Astrocyte of the hippocampus (primary cell): ENCODE data around the gene MUC5AC.
"Not testable (repeated sequence)": the region's sequence is repeated elsewhere in the genome, so short reads cannot be mapped to it uniquely, and the experiment has no call there.

Experiments used
- DNase-seq: peaks from one replicate; pipeline ENCODE4 v3.0.0; 2011; ENCODE audit warnings: low read depth, low spot score

MUC5AC gene

DNA sequence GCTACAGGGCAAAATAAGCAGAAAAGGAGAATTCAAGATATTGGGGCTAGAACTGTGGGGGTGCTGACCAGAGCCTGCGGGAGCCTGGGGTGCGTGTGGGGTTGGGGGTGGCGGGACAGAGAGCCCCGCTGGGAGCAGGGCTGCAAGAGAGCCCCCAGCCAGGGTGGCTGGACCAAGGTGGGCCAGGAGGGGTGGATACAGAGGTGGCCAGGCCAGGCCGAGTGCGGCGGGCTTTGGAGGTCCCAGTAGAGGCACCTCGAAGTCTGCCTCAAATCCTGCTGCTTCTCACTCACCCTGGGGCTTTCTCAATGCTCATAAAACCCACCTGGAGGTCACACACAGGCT, 48.2 kb downstream of the MUC5AC start:
- DNase-seq: no peak

DNA sequence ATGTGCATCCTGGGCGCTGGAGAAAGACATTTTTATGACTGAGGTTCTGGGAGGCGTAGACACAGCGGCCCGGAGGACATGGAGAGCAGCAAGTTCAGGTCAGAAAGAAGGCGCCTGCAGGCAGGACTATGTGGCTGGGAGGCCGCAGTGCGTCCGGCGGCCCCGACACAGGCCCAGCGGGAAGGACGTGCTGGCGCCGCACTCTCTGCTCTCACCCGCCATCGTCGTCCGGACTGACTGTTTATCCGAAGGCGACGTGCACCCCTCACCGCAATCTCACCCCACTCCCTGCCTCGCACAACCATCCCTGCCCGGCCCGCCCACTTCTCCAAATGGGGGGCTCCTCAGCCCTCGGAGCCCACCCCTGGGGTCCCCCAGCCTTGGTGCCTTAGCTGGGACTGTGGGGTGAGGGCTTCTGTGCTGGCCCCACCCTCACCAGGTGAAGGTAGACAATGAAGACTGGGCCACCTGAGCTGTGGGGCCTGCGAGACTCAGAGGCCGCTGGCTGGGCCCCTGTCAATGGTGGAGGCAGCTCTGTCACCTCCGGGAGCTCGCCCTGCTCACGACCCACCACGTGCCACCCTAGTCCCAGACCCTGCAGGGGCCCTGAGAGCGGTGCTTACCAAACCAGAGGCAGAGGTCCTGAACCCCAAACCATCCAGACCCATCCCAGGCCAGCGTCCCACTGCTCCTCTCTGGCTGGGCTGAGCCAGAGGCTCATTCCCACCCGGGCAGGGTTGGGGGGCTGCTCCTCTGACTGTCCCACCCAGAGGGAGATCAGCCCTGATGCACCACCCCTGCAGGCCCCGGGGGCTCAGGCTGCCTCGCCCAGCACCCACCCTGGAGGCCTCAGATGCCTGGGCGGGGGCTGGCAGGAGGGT, 48.9 kb downstream of the MUC5AC start:
- DNase-seq: no peak

DNA sequence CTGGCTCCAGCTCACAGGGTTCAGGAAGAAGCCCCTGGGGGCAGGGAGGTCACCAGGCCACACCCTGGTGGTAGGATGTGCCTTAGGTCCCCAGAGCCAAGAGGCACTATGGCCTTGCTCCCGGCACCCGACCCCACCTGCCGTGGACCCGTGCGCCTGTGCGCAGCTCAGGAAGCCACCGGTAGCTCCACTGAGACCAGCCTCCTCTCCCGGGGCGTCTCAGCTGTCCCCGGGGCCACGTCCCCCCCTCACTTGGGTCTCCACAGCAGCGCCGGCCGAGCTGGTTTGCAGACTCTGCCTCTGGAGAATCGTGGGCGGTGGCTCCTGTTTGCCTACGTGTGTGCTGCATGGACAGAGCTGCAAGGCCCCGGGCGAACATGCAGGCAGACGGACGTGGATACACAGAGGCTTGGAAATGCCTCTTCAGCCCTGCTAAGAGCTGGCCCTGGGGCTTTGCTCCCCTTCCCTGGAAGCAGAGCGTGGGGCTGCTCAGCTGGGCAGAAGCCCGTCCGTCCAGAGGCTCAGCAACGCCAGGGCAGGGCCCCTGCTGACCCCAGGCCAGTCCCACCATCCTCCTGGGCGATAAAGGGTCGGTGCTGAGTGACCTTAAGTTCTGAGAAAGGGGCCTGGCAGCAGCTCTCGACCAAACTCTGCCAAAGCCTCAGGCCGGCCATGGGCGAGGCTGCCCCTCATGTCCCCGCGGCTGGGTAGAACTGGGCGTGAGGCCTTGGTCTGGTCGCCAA, 49.8 kb downstream of the MUC5AC start:
- DNase-seq: no peak

DNA sequence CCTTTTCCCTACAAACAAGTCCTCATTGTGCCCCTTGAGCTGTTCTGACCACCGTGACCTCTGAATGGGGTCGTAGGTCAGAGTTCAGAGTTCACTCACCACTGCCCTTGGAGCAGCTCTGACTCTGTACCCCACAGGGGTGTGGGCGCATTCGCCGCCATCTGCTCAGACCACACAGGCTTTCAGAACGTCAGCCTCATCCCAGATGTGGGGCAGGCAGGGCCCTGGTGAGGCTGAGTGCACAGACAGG, 50.3 kb downstream of the MUC5AC start:
- DNase-seq: no peak

DNA sequence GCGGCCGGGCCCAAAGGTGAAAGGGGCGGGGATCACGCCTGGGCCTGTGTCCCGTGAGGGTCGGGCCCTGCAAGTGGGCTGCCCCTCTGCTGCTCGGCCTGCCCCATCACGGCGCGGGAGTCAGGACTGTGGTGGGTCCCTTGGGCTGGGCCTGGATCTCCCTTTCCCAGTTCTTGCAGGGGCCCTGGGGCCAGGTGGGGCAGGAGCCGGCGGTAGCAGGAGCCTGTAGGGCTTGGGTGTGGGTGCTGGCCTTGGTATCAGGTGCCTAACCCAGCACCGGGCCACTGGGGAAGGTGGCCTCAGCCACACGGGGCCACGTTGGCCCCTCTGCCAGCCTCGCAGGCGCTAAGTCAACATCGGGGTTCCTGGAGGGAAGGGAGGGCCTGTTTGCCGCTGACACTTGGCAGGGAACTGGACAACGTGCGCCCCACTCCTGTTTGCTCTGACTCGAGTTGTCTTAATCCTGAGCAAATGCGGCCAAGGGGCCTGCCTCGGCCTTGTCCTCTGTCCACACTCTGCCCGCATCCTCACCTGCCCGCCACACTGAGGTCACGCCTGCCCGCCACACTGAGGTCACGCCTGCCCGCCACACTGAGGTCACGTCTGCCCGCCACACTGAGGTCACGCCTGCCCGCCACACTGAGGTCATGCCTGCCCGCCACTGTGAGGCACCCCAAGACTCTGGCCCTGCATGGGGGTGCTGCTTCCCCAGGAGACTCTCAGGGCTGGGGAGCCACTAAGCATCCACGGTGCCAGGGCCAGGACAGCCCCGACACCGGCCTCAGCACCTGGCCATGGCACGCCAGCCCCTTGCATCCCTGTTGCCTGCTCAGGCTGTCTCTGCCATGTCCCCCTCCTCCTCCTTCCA, 50.9 kb downstream of the MUC5AC start:
- no peak for DNase-seq

DNA sequence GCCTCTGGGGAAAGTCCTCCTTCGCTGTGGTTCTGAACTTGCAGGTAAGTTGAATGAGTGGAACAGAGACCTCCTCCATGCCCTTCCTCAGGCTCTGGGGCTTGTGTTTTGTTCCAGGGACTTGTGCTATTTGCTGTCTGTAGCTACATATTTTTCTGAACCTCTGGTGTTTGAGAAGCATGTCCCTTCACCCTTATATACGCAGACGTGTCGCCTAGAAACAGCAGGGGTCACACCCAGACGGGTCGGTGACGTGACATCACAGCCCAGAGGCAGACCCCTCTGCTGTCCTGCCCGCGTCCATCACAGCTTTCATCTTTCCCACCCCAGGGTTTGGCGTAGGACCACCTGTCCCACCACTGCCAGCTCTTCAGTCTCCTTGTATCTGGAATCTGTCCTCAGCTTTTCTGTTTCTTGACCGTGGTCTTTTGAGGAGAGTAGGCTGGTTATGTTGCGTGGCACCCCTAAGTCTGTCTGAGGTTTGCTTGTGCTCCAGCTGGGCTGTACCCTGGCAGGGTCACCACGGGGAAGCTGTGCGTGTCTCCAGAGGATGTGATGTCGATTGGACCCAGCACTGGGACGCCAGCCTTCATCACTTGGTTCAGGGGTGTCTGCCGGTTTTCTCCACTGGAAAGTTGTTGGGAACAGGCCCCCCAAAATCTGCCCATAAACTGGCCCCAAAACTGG, 51.8 kb downstream of the MUC5AC start:
- DNase-seq: no peak

DNA sequence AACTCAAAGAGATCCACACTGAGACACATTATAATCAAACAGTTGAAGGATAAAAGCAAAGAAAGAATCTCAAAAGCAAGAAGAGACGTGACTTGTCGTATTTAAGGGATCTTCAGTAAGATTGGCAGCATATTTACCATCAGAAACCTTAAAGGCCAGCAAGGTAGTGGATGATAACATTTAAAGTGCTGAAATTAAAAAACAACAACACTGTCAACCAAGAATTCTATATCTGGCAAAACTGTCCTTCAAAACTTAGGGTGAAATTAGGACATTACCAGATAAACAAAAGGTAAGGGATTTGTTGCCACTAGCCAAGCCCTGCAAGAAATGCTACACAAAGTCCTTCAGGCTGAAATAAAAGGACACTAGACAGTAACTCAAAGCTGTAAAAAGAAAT, 54.1 kb downstream of the MUC5AC start:
- DNase-seq: no peak

DNA sequence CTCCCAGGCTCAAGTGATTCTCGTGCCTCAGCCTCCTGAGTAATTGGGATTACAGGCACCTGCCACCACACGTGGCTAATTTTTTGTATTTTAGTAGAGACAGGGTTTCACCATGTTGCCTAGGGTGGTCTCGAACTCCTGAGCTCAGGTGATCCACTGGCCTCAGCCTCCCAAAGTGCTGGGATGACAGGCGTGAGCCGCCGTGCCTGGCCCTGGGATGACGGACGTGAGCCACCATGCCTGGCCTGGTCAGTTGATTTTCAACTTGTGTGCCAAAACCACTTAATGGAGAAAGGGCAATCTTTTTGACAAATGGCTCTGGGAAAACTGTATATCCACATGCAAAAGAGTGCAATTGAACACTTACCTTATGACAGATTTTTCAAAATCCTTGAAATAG, 58.1 kb downstream of the MUC5AC start:
- DNase-seq: not testable (repeated sequence)

DNA sequence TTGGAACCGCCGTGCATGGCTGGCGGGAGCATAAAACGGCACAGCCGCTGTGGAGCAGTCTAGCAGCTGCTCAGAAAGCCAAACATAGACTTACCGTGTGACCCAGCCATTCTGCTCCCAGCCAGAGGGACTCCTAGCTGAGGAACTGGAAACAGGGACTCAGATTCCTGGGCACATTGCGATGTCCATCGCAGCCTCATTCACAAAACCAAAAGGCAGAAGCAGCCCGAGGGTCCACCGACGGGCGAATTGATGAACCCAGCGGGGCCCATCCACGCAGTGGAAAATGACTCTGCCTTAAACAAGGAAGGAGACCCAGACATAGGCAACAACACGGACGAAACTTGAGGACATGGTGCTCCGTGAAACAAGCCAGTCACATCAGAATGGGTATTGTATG, 59.4 kb downstream of the MUC5AC start:
- DNase-seq: no peak

DNA sequence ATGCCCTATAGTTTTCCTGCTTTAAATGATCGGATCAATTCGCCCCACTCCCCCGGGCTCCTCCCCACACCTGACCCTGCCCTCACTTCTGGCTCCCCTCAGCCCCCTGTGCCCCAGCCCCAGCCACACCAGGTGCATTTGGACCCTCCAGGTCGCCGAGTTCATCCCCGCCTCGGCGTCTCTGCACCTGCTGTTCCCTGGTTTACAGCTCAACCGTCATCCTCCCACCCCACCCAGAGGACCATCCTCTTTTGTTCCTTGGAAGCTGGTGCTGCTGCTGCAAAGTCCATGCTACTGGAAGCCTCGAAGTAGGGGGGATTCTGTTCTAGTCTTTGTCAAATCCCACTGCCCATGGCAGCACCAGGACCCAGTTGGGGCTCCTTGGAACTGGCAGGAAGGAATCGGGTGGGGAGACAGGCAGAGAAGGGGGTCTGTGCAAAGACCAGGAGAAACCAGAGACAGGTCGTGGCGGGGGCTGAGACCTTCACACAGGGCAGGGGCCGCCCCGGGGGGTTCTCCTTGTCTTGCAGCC, 60.6 kb downstream of the MUC5AC start:
- no peak for DNase-seq

DNA sequence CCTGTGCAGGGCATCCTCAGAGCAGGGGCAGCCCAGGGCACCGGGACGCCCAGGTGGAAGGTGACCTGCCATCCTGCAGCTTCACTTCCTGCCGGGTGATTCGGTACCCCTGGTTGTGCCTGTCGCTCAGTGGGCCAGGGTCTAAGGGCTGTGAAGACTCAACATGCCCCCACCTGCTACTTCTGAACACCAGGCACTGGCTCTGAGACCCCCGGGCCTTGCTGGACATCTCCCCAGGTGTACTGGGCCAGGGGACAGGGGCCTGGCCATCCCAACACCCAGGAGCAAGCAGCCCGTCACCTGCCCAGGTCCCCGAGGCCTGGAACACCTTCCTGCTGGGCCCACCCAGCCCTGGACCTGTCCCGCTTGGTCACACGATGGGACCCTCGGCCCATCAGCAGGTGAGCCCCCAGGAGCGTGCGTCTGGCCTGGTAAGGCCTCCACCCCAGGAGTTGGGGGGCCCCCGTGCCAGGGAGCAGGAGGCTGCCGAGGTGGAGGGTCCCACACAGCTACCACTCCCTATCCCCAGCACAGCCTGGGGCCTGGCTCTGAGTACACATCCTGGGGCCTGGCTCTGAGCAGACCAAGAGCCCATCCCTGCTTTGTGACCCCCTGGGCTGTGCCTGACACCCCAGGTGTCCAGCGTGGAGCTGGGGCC, 61.2 kb downstream of the MUC5AC start:
- no peak for DNase-seq

DNA sequence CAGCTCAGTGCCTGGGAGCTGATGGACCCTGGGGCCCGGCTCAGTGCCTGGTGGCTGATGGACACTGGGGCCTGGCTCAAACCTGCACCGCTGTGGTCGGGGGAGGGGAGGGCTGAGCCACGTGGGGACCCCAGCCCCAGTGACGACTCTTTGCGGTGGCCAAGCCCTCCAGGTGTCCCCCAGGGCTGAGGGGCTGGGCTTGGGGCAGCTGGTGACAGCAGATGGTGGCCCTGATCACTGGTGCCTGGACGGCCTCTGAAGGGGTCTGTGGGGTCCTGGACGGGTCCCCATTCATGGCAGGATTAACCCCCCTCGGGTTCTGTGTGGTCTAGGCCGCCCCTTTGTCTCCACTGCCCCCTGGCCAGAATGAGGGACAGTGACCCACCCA, 61.7 kb downstream of the MUC5AC start:
- no peak for DNase-seq

DNA sequence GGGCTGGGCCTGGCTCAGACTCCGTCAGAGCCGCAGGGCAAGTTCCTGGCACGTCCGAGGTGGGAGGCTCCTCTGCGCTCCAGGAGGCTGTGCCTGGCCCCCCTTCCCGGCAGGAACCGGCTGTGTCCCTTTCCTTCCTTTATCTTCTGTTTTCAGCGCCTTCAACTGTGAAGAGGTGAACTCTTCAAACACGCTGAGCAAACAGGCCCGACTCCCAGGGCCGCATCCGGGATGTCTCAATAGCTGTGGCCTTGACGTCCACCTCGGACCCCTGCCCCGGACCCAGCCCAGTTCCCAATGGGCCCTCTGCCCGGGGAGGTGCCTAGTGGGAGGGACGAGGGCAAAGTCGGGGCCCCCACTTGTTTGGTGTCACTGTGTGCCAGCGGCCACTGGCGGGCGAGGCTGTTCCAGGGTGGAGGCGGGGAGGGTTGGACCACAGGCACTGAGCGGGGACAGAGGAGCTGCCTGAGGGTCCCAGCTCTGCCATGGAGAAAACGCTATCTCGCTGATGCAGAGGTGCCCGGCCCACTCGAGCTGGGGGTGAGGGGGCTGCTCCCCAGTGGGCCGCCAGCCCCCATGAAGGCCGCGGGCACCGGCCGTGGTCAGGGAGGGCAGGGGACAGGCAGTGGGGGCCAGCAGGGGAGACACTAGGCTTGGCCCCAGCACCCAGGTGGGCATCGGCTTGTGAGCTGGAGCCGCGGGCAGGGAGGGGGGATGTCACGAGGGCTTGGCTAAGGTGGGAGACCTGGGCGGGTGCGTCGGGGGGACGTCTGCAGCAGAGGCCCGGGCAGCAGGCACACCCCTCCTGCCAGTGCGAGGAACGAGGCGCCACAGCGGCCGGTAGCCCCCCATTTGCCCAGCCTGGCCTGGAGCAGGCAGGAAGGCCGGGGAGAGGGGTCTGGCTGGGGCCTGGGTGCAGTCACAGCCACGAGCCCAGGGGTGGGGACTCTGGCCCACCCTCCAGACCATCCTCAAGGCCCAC, 62.4 kb downstream of the MUC5AC start:
- no peak for DNase-seq

DNA sequence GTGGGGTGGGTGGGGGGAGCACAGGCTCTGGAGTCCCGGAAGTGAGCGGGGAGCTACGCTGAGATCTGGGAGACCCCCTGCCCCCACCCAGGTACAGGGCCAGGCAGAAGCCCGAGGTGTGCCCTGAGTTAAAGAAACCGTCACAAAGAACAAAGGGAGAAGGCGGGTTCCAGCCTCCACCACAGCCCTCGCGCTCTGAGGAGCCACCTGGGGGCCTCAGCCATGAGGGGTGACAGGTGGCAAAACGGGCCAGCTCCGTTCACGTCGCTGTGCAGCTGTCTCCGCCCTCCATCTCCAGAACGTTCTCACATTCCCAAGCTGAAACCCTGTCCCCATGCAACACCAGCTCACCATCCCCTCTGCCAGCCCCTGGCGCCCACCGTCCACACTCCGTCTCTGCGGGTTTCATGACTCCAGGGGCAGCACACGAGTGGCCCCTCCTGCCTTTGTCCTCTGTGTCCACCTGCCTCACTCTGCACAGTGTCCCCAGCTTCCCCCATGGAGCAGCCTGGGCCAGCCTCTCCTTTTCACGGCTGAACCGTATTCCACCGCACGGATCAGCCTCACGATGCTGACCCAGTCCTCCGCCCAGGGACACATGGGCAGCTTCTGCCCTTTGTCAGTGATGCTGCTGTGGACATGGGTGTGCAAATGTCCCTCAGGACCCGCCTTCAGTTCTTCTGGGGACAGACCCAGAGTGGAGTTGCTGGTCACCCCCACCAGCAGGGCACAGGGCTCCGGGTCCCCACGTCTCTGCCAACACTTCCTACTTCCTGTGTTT, 63.4 kb downstream of the MUC5AC start:
- no peak for DNase-seq

DNA sequence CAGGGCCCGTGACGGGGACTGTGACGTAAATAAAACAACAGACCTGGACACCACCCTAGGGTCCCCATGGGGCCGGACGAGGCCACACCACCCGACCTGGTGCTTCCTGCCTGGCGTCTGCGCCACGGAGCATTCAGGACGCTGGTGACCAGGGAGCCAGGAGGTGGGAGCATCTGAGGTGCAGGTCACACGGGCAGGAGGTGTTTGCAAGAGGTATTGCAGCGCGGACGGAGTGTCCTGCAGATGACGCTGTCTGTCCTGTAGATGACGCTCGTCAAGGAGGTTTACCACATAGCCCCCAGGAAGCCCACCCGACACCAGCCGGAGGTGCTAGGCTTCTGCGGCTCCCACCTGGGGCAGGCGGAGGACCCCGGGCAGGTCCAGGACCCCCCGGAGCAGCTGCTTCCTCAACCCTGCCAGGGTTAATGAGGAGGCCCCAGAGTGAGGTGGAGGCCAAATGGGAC, 64.1 kb downstream of the MUC5AC start:
- DNase-seq: no peak

DNA sequence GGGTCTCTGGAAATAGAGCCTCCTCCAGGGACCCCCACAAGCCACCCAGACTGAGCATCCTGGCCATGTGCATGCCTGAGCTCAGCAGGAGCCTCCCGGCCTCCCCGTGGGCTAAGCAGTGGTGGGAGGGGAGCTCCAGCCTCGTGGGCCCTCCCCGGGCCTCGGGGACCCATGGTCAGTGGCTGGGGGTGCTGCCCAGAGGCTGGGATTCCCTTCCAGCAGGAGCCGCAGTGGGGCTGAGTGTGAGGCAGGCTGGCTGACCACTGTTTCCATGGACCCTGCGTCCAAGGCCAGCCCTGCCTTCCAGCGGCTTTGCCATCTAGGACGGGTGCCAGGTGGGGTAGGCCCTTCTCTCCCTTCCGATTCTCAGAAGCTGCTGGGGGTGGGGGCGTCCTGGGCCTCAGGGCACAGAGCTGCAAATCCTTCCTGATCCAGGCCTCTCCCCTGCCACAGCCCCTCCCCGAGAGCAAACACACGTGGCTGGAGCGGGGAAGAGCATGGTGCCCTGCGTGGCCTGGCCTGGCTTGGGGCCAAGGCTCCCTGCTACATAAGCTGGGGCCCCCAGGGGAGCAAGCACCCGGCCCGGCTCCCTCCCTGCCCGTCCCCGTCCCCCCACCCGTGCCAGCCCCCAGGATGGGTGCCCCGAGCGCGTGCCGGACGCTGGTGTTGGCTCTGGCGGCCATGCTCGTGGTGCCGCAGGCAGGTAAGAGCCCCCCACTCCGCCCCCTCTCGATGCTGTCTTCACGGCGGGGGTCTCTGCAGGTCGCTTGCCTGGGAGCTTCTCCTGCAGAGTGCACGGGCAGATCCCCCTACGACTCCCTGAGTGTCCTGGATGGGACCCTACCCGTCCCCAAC, 65.0 kb downstream of the MUC5AC start, which contains the start of gene MUC5B:
Gene MUC5B (plus strand): TSS at position 576 of the 855 bp plus-strand sequence. CDS start 58 bp downstream, at position 634.
- DNase-seq: peak; percentile 63

DNA sequence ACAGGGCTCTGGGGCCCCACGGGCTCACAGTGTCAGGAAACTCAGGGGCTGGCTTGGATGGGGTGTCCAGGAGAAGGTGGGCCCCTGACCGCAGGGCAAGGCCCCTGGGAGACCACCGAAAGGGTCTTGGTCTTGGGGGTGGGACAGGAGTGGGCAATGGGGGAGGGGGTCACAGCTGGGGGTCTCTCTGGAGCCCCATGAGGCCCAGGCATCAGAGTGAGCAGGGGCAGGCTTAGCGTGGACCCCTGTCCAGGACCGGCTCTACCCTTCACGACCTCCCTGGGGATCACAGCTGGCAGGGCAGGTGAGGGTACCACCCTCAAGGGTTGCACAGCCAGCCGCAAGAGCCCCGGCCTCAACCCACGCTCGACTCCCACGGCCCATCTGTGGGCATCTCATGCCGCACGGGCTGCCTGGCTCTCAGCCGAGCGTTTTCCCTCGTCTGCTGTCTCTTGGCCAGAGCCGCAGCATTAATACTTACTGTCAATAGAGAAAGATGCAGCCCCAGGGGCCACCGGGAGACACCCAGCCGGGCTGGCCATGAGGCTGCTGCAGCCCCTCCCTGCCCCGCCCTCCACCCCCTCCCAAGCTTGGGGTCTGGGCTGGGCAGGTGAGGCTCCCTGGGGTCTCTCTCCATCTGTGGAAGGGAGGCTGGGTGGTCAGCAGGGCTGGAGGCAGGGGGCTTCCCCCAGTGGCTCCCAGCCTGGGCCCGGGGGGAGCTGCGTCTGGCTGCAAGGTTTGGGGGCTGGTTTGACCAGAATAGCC, 65.8 kb downstream of the MUC5AC start:
- DNase-seq: no peak
